BJ (cell line): ENCODE measurements around the gene RCAN2. TPM values are rescaled to one million over a fixed set of nuclear protein-coding genes. Genes with fewer than 3 reads are reported as not detected.

Experiments used
- CTCF ChIA-PET: fragments of 350-600 bp; formaldehyde crosslinking; extraction: SDS; loops from one replicate; lab custom pipeline; 2021; ENCODE audit warnings: antibody characterized with exemption, inconsistent platforms; lab: Yijun Ruan, JAX
- POLR2A ChIA-PET: fragments of 300-600 bp; sonication (Branson Sonifier 250); formaldehyde crosslinking; extraction: SDS; loops from one replicate; lab custom pipeline; 2021; ENCODE audit warnings: antibody characterized with exemption; lab: Charles Lee
- DNase-seq: peaks from one replicate; pipeline ENCODE4 v3.0.0-alpha.2; 2011; ENCODE audit warnings: low read depth
- H3K27me3 ChIP-seq: 2 replicates; pipeline ENCODE4 v1.6.0; 2011; ENCODE audit warnings: low read length; ENCODE audit not compliant: control insufficient read depth, insufficient read depth
- H3K36me3 ChIP-seq: 2 replicates; pipeline ENCODE4 v1.5.1; 2011; ENCODE audit warnings: low read length; ENCODE audit not compliant: control insufficient read depth, insufficient read depth
- H3K4me3 ChIP-seq: 2 replicates; pipeline ENCODE4 v1.5.1; 2011; ENCODE audit warnings: low read depth, mild to moderate bottlenecking, control low read depth, low read length
- CTCF ChIP-seq: IDR thresholded peaks from 2 replicates; pipeline ENCODE4 v1.5.1; 2011; ENCODE audit warnings: low read depth, mild to moderate bottlenecking, control low read depth, inconsistent platforms, low read length, moderate library complexity; ENCODE audit not compliant: insufficient read depth
- polyA plus RNA-seq: library from polyadenylated mRNA; depleted of rRNA; stranded (reverse); fragments of >200 nt; gene quantifications from 2 replicates; pipeline ENCODE4 v1.2.3, GENCODE V29; 2011

Gene RCAN2
- polyA plus RNA-seq, 1 experiment, result 5.9 TPM

GRCh38 chr6:46511320-46511719 lies 20.1 kb upstream of the RCAN2 start:
- no peak for DNase-seq
- Histone ChIP-seq H3K4me3 (no peak overlapping the region), H3K36me3 (no peaks in the 10 kb centered on the region), H3K27me3 (no peaks in the 10 kb centered on the region)
- CTCF ChIA-PET, result interaction anchor here (1.1 to 1.7 kb wide), 3 partner anchors 10 to 91 kb away, joined by 3 to 5 read pairs (median 4); no protein-coding TSS in a partner anchor
- no peak for TF ChIP-seq CTCF
- POLR2A ChIA-PET, result no interaction called here

- ChIA-PET POLR2A (no interaction called here), CTCF (interaction anchor here (0.6 to 1.7 kb wide), 4 partner anchors 17 to 175 kb away, joined by 3 to 5 read pairs (median 3); no protein-coding TSS in a partner anchor)
- Histone ChIP-seq H3K27me3 (no peaks in the 10 kb centered on the region), H3K36me3 (no peaks in the 10 kb centered on the region), H3K4me3 (no peak overlapping the region)
- DNase-seq, result peak; percentile 53
- TF ChIP-seq CTCF, result no peak
Measured at GRCh38 chr6:46510651-46511050, 19.4 kb upstream of the RCAN2 start.

GRCh38 chr6:46509981-46510510 lies 18.8 kb upstream of the RCAN2 start:
- POLR2A ChIA-PET, result no interaction called here
- CTCF ChIA-PET, result interaction anchor here (0.8 to 1.7 kb wide), 2 partner anchors 16 to 89 kb away, joined by 3 to 5 read pairs; no protein-coding TSS in a partner anchor

GRCh38 chr6:46509063-46509462 lies 17.8 kb upstream of the RCAN2 start:
- no peaks in the 10 kb centered on the region for H3K36me3 ChIP-seq
- ChIA-PET CTCF (no interaction called here), POLR2A (no interaction called here)
- H3K4me3 ChIP-seq, result no peak overlapping the region
- no peak for TF ChIP-seq CTCF
- no peaks in the 10 kb centered on the region; the same call in 1 of the 2 replicates for H3K27me3 ChIP-seq
- DNase-seq, result no peak

More at GRCh38 chr6:46509981-46510510, 18.8 kb upstream of the RCAN2 start:
- TF ChIP-seq CTCF, result no peak
- Histone ChIP-seq H3K36me3 (no peaks in the 10 kb centered on the region), H3K27me3 (no peaks in the 10 kb centered on the region; the same call in 1 of the 2 replicates), H3K4me3 (no peak overlapping the region)
- DNase-seq, result no peak

GRCh38 chr6:46507426-46507825 lies 16.2 kb upstream of the RCAN2 start:
- no peak for TF ChIP-seq CTCF

More at GRCh38 chr6:46507426-46507825, 16.2 kb upstream of the RCAN2 start:
- ChIA-PET CTCF (interaction anchor here (2.3 kb wide), 1 partner anchor 10 kb away, joined by 8 read pairs; no protein-coding TSS in a partner anchor), POLR2A (no interaction called here)
- Histone ChIP-seq H3K4me3 (no peak overlapping the region), H3K27me3 (no peaks in the 10 kb centered on the region; the same call in 1 of the 2 replicates), H3K36me3 (no peaks in the 10 kb centered on the region)
- no peak for DNase-seq
